SKM-1 (cell line): ENCODE results near the gene ACE.

Experiments used
- DNase-seq: peaks from one replicate; lab custom pipeline; 2025; ENCODE audit not compliant: unreplicated experiment; lab: John Stamatoyannopoulos, UW

ACE gene

GRCh38 chr17:63474586-63475460, 2.0 kb upstream of the ACE start:
- DNase-seq, result no peak

- no peak for DNase-seq
These were observed 1.1 kb upstream of the ACE start for GRCh38 chr17:63475491-63476412.

DNA sequence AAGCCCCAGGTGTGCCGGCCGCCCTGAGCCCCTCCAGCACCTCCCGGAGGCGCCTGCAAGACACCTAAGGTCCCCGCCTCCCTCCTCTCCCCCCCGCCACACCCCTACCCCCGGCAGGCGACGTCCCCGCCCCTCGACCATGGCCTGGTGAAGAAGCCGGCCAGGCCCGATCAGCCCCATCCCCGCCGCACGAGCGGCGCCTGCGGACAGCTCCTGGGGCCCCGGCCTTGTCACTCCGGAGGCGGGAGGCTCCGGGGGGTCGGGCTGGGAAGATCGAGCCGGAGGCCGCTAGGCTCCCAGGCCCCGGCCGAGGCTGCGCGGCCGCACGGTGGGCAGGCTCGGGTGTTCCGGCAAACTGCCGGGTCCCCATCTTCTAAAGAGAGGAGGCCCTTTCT, 405 bp upstream of the ACE start:
- DNase-seq, result no peak

GRCh38 chr17:63477480-63478440, 899 bp downstream of the ACE start:
- DNase-seq, result no peak

GRCh38 chr17:63478814-63479494, 2.1 kb downstream of the ACE start:
- peak; percentile 23 for DNase-seq

DNA sequence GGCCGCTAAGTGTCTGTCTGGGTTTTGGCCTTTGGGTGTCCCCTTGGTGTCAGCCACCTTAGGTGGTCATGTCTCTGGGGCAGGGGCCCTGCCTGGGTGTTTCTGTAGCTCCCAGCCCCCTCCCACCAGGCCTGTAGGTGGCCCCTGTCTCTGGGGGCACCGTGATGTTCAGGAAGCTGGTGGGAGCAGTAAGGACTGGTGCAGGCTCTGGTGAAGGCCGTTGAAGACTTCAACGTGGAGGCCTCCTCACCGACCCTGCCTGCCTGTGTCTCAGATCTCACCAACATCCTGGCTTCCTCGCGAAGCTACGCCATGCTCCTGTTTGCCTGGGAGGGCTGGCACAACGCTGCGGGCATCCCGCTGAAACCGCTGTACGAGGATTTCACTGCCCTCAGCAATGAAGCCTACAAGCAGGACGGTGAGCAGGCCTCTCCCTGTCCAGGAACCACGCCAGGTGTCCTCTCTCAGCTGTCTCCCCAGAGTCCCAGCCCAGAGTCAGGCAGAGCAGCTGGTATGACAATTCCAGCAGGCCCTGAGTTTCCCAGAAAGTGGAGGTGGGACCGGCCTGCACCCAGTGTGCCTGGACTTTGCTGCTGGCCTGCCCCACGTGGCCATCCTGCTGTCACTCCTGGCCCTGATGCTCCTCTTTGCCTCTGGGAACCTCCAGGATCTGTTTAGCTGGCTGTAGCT, 2.8 kb downstream of the ACE start:
- DNase-seq, result no peak

- DNase-seq, result no peak
These were observed 3.4 kb downstream of the ACE start for GRCh38 chr17:63480192-63480784.

DNA sequence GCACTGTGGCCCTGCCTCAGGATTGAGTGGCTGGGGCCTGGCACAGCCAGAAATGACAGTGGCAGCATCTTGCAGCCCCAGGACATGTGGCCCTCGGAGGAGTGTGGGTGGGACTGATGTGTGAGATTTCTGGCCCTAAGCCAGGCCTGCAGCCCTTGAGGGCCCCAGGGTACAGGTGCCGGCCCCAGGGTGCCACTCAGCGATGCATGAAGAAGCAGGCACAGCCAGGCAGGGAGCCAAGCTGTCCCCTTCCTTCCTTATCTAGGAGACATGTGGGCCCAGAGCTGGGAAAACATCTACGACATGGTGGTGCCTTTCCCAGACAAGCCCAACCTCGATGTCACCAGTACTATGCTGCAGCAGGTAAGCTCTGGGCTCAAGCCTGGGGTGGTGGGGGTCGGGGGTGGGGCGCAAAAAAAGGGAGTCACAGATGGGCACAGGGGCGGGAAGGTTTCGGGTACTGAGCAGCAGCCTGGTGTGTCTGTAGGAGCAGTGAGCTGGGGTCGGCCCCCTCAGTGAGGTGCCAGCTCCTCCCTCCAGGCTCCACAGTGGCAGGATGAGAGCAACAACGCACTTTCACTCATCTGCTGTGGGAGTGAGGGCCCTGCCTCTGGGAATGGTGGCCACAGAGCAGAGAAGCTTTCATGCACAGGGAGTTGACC, 4.1 kb downstream of the ACE start:
- no peak for DNase-seq

GRCh38 chr17:63481488-63481870, 4.6 kb downstream of the ACE start:
- no peak for DNase-seq

DNA sequence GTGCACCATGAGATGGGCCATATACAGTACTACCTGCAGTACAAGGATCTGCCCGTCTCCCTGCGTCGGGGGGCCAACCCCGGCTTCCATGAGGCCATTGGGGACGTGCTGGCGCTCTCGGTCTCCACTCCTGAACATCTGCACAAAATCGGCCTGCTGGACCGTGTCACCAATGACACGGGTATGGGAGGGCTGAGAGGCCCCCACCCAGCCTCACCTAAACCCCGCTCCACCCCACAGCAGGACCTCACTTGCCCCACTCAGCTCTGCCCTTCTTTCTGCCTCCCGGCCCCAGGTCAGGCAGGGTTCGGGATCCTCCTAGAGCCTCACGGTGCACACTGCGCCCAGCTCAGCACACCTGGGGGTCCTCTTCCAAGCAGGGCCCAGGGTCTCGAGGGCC, 5.6 kb downstream of the ACE start:
- DNase-seq, result no peak

GRCh38 chr17:63483038-63483437, 6.2 kb downstream of the ACE start:
- DNase-seq, result no peak

DNA sequence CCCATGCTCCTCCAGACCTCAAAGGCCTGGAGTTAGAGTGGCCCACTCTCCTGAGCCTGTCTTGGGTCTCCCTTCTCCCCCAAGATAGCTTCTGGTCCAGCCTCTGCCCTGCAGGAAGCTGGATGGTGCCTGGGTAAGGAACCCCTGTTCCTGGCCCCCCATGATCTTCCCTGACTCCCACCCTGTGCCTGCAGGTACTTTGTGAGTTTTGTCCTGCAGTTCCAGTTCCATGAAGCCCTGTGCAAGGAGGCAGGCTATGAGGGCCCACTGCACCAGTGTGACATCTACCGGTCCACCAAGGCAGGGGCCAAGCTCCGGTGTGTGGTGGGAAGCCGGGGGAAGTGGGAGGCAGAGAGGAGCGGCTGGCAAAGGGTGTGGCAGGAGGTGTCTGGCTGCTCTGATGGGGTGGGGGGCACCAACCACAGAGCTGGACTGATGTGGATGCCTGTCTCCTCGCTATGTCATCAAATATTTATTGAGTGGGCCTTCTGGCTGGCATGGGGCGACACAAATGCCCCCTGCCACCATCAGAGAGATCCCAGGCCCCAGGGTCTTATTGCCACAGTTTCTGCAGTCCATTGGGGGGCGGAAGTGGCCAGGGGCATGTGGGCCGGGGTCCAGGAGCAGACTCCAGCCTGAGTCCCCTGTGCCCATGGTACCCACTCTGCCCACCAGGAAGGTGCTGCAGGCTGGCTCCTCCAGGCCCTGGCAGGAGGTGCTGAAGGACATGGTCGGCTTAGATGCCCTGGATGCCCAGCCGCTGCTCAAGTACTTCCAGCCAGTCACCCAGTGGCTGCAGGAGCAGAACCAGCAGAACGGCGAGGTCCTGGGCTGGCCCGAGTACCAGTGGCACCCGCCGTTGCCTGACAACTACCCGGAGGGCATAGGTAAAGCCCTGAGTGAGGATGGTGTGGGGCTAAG, 7.1 kb downstream of the ACE start:
- DNase-seq, result no peak

GRCh38 chr17:63486317-63487013, 9.6 kb downstream of the ACE start:
- DNase-seq, result no peak

- no peak for DNase-seq
These were observed 10.1 kb downstream of the ACE start for GRCh38 chr17:63487014-63487339.

DNA sequence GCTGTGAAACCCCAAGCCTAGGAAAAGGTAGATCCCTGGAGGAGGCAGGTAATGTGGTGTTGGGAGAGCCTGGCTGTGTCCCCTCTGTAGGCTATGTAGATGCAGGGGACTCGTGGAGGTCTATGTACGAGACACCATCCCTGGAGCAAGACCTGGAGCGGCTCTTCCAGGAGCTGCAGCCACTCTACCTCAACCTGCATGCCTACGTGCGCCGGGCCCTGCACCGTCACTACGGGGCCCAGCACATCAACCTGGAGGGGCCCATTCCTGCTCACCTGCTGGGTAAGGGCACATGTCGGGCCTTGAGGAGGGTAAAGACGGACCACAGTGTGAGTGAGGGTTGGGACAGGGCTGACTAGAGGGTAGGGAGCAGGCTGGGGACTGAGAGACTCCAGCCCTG, 12.0 kb downstream of the ACE start:
- no peak for DNase-seq

GRCh38 chr17:63489291-63489690, 12.4 kb downstream of the ACE start:
- no peak for DNase-seq

GRCh38 chr17:63490329-63490728, 13.5 kb downstream of the ACE start:
- no peak for DNase-seq
